HepG2 (cell line): ENCODE data around the gene MCC. TPM values are rescaled to one million over a fixed set of nuclear protein-coding genes. Genes with fewer than 3 reads are reported as not detected.

Experiments used
- ATAC-seq: fragments of 200-7000 bp; cut with Tn5 transposase; 3 replicates; pipeline ENCODE4 v1.9.1; 2020; ENCODE audit warnings: mild to moderate bottlenecking, moderate library complexity
- BruUV-seq: library from RNA; stranded (reverse); fragments of 400-500 nt; replicated peaks from 2 replicates; lab custom pipeline; 2021; lab: Mats Ljungman, UMichigan
- CTCF ChIA-PET: fragments of 300-600 bp; formaldehyde crosslinking; extraction: SDS; loops from one replicate; lab custom pipeline; 2021; ENCODE audit warnings: low total read pairs, inconsistent platforms, low intra/inter-chr PET ratio; lab: Yijun Ruan, JAX
- POLR2A ChIA-PET: fragments of 350-600 bp; sonication (Branson Sonifier 250); formaldehyde crosslinking; loops from one replicate; lab custom pipeline; 2020; ENCODE audit warnings: antibody characterized with exemption, inconsistent platforms; lab: Yijun Ruan, JAX
- DNase-seq: peaks from one replicate; pipeline ENCODE4 v3.0.0-alpha.2; 2015; ENCODE audit warnings: low spot score
- FAIRE-seq: peaks from 3 replicates; lab custom pipeline; 2011; peaks lifted over from hg19 to GRCh38; lab: Jason Lieb, UNC
- H2AFZ ChIP-seq: one replicate; pipeline ENCODE4 v1.6.1; 2011; ENCODE audit warnings: low read length, inconsistent platforms
- H3K27ac ChIP-seq: fragments of 300-600 bp; 3 replicates; pipeline ENCODE4 v1.8.0; 2011; ENCODE audit warnings: mixed run types, mild to moderate bottlenecking, mixed read lengths, low read length, inconsistent platforms; ENCODE audit not compliant: insufficient read depth; ENCODE audit errors: extremely low read length
- H3K27me3 ChIP-seq, 2 experiments: fragments of 200-600 bp in 1 of 2; 2 replicates in 1 of 2; 3 replicates in 1 of 2; pipeline versions ENCODE4 v1.6.0 to v1.8.0; 2011; ENCODE audit warnings: low read length in 2 of 2, mild to moderate bottlenecking in 2 of 2, moderate library complexity in 2 of 2, inconsistent platforms in 1 of 2; ENCODE audit not compliant: insufficient read depth in 2 of 2, control insufficient read depth in 1 of 2
- H3K36me3 ChIP-seq, 2 experiments: fragments of 200-600 bp in 1 of 2; replicated peaks in 1 of 2; 2 replicates in 1 of 2; 3 replicates in 1 of 2; pipeline versions ENCODE4 v1.5.1 to v1.8.0; 2011; ENCODE audit warnings: low read length in 2 of 2, inconsistent platforms in 1 of 2; ENCODE audit not compliant: insufficient read depth in 2 of 2, control insufficient read depth in 1 of 2
- H3K4me1 ChIP-seq: 2 replicates; pipeline ENCODE4 v1.5.1; 2012; ENCODE audit warnings: low read length, inconsistent platforms; ENCODE audit not compliant: insufficient read depth
- H3K4me2 ChIP-seq: 2 replicates; pipeline ENCODE4 v1.6.0; 2011; ENCODE audit warnings: low read depth, low read length, inconsistent platforms
- H3K4me3 ChIP-seq, 3 experiments: fragments of 200-600 bp in 1 of 3; sonication (generic), shearing (Covaris generic) in 1 of 3; replicated peaks in 1 of 3; 2 replicates each; pipeline ENCODE4 v1.5.1; 2011 to 2016; ENCODE audit warnings: low read length in 3 of 3, inconsistent platforms in 2 of 3, low read depth in 2 of 3, mild to moderate bottlenecking in 2 of 3, control low read depth in 1 of 3, mixed read lengths in 1 of 3; ENCODE audit not compliant: insufficient read depth in 1 of 3
- H3K79me2 ChIP-seq: one replicate; pipeline ENCODE4 v1.6.1; 2011; ENCODE audit warnings: low read length, inconsistent platforms; ENCODE audit not compliant: insufficient read depth
- H3K9ac ChIP-seq: 2 replicates; pipeline ENCODE4 v1.6.0; 2011; ENCODE audit warnings: mild to moderate bottlenecking, low read depth, low read length, inconsistent platforms; ENCODE audit not compliant: insufficient read depth
- H3K9me3 ChIP-seq: 2 replicates; pipeline ENCODE4 v1.5.1; 2012; ENCODE audit warnings: mild to moderate bottlenecking, low read length
- H4K20me1 ChIP-seq: 2 replicates; pipeline ENCODE4 v1.6.0; 2011; ENCODE audit warnings: inconsistent platforms, mild to moderate bottlenecking, low read length, moderate library complexity; ENCODE audit not compliant: insufficient read depth
- CBFB ChIP-seq: sonication (generic); formaldehyde crosslinking; IDR thresholded peaks from 2 replicates; pipeline ENCODE4 v1.4.0; 2020; ENCODE audit warnings: missing genetic modification reagents
- CEBPB ChIP-seq: IDR thresholded peaks from 2 replicates; pipeline ENCODE4 v1.6.1; 2011; ENCODE audit warnings: low read depth, low read length, improper control_type of control experiment, borderline replicate concordance
- FOXP1 ChIP-seq, 2 experiments: fragments of 450-650 bp in 1 of 2; IDR thresholded peaks; 2 replicates each; pipeline ENCODE4 v1.6.1; 2017 to 2018; ENCODE audit warnings: antibody characterized with exemption in 1 of 2
- GATAD2A ChIP-seq: IDR thresholded peaks from 2 replicates; pipeline ENCODE4 v1.6.1; 2016
- MEF2D ChIP-seq: sonication (generic); formaldehyde crosslinking; IDR thresholded peaks from 2 replicates; pipeline ENCODE4 v1.5.1; 2020; ENCODE audit warnings: mild to moderate bottlenecking, missing genetic modification reagents
- SAP130 ChIP-seq: IDR thresholded peaks from 2 replicates; pipeline ENCODE4 v1.6.1; 2016; ENCODE audit warnings: low read depth
- ZNF292 ChIP-seq: sonication (generic); formaldehyde crosslinking; IDR thresholded peaks from 2 replicates; pipeline ENCODE4 v1.8.1; 2022; ENCODE audit warnings: mild to moderate bottlenecking, low read depth, missing genetic modification reagents, borderline replicate concordance
- ZNF33A ChIP-seq: sonication (generic); formaldehyde crosslinking; IDR thresholded peaks from 2 replicates; pipeline ENCODE4 v1.5.1; 2020; ENCODE audit warnings: missing genetic modification reagents, mild to moderate bottlenecking, moderate library complexity, borderline replicate concordance
- ZNF577 ChIP-seq: sonication (generic); formaldehyde crosslinking; IDR thresholded peaks from 2 replicates; pipeline ENCODE4 v1.4.0; 2020; ENCODE audit warnings: mild to moderate bottlenecking, low read depth, missing genetic modification reagents, borderline replicate concordance
- WGBS: methylation state at CpG from one replicate; pipeline ENCODE4 v1.1.6; 2017; ENCODE audit warnings: low lambda C conversion rate; 5-methylcytosine and 5-hydroxymethylcytosine counted together
- in situ Hi-C: cut with HindIII; loops from 2 replicates; pipeline ENCODE4 v1.10.0; 2017; ENCODE audit warnings: low pct_unique_long_range_greater_than_20kb; ENCODE audit not compliant: extremely low pct_ligation_motif_present
- intact Hi-C: fragments of 100-400 bp; cut with micrococcal nuclease; formaldehyde crosslinking; loops from one replicate; pipeline ENCODE4 v1.10.0; 2022; ENCODE audit not compliant: unreplicated experiment
- polyA plus RNA-seq, 8 experiments: library from polyadenylated mRNA; depleted of rRNA in 3 of 8; stranded (reverse) in 7 of 8; unstranded in 1 of 8; fragments of >200 nt; fragmentation: Illumina TruSeq in 4 of 8; extraction: Trizol in 4 of 8; gene quantifications; 2 replicates each; pipeline versions ENCODE4 v1.2.1 to v1.2.3, GENCODE V29; 2011 to 2016; ENCODE audit warnings: low read depth in 4 of 8, missing spikeins in 1 of 8, mixed read lengths in 1 of 8; ENCODE audit not compliant: insufficient read depth in 1 of 8
- total RNA-seq, 5 experiments: library from RNA; depleted of rRNA; stranded (reverse); fragments of >200 nt; fragmentation: Illumina TruSeq; extraction: Trizol; gene quantifications; 2 replicates each; pipeline ENCODE4 v1.2.3, GENCODE V29; 2016; ENCODE audit warnings: low read depth in 1 of 5
- TF ChIP-seq, protein P1 (sequence below): IDR thresholded peaks from 2 replicates; pipeline ENCODE4 v1.4.0; 2020; ENCODE audit warnings: mild to moderate bottlenecking, missing genetic modification reagents
- TF ChIP-seq, protein P2 (sequence below): sonication (generic); formaldehyde crosslinking; IDR thresholded peaks from 2 replicates; pipeline ENCODE4 v1.5.1; 2020; ENCODE audit warnings: missing genetic modification reagents, mild to moderate bottlenecking, borderline replicate concordance
- TF ChIP-seq, protein P3 (sequence below): sonication (generic); formaldehyde crosslinking; IDR thresholded peaks from 2 replicates; pipeline ENCODE4; 2020; ENCODE audit warnings: missing genetic modification reagents, mild to moderate bottlenecking, borderline replicate concordance

The MCC gene
- total and polyA plus RNA-seq, 2 of the 13 experiments (the other 11 are each of a cell fraction or from before 2014, with no cell fraction given), result 0.55 to 2.4 TPM

DNA sequence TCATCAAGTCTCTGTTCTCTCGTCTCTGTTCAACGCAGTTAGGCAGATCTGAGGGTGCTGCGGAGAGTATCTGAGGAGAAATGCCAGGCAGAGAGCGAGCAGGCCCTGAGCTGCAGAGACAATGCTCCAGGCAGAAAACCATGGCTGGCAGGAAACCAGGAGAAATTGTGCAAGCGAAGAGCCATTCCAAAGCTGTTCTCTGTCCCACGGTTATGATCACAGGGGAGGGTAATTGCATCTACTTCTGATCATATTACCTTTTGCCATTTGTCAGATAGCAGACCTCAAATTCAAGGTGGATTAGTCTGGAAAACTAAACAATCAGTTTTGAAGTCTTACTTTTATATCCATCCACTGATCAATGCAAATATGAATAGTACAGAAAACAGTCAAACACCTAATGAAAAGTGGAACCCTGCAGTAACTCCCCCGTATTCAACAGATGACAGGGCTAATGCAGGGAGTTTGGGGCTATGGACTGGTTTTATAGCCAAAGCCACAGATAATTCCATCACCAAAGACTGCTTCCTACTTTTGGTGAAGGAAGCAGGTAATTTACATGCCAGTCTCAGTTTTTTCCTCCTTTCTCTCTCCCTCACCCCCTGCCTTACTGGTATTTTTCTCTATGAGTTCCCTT lies 283.6 kb downstream of the MCC start:
- CTCF ChIA-PET, result no interaction called here
- Histone ChIP-seq H4K20me1 (no peaks in the 10 kb centered on the region), H2AFZ (no peak overlapping the region), H3K36me3 (no peaks in the 10 kb centered on the region), H3K79me2 (no peaks in the 10 kb centered on the region), H3K4me3 (no peak overlapping the region), H3K4me2 (peak overlapping the region; percentile 30; the same call in 1 of the 2 replicates), H3K9me3 (no peaks in the 10 kb centered on the region), H3K4me1 (peaks cover 38% of the 10 kb centered on the region), H3K27ac (peak overlapping the region; percentile 3), H3K9ac (no peak overlapping the region), H3K27me3 (peaks cover 0 to 8% of the 10 kb centered on the region in 2 experiments; a peak in 1 of 5 replicates)
- peak; percentile 58 for ATAC-seq
- no TSS peak for BruUV-seq
- in situ Hi-C loops, result no loop called here
- POLR2A ChIA-PET, result no interaction called here
- peak; percentile 62 for FAIRE-seq
- WGBS, result 2% methylated on average over 7 of the region's 7 CpGs
- intact Hi-C loops, result loop anchor here (5.0 kb wide), 1 partner anchor 147 kb away; no protein-coding TSS in a partner anchor
- peak; percentile 45 for DNase-seq
- peak; percentile 63; the same call in 1 of the 2 replicates for TF ChIP-seq ZNF292 (CRISPR knock-in tag)
- TF ChIP-seq, protein P1, sequence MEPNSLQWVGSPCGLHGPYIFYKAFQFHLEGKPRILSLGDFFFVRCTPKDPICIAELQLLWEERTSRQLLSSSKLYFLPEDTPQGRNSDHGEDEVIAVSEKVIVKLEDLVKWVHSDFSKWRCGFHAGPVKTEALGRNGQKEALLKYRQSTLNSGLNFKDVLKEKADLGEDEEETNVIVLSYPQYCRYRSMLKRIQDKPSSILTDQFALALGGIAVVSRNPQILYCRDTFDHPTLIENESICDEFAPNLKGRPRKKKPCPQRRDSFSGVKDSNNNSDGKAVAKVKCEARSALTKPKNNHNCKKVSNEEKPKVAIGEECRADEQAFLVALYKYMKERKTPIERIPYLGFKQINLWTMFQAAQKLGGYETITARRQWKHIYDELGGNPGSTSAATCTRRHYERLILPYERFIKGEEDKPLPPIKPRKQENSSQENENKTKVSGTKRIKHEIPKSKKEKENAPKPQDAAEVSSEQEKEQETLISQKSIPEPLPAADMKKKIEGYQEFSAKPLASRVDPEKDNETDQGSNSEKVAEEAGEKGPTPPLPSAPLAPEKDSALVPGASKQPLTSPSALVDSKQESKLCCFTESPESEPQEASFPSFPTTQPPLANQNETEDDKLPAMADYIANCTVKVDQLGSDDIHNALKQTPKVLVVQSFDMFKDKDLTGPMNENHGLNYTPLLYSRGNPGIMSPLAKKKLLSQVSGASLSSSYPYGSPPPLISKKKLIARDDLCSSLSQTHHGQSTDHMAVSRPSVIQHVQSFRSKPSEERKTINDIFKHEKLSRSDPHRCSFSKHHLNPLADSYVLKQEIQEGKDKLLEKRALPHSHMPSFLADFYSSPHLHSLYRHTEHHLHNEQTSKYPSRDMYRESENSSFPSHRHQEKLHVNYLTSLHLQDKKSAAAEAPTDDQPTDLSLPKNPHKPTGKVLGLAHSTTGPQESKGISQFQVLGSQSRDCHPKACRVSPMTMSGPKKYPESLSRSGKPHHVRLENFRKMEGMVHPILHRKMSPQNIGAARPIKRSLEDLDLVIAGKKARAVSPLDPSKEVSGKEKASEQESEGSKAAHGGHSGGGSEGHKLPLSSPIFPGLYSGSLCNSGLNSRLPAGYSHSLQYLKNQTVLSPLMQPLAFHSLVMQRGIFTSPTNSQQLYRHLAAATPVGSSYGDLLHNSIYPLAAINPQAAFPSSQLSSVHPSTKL, result 0 out of 2 replicates have a peak, but pooled peaks have one; percentile 8
- TF ChIP-seq ZNF577, result no peak
- no peak for TF ChIP-seq FOXP1 (IDR thresholded peaks at IDR 0.05)
- TF ChIP-seq FOXP1 (CRISPR knock-in tag; IDR thresholded peaks at IDR 0.05), result no peak
- no peak for TF ChIP-seq ZNF33A
- TF ChIP-seq, protein P2, sequence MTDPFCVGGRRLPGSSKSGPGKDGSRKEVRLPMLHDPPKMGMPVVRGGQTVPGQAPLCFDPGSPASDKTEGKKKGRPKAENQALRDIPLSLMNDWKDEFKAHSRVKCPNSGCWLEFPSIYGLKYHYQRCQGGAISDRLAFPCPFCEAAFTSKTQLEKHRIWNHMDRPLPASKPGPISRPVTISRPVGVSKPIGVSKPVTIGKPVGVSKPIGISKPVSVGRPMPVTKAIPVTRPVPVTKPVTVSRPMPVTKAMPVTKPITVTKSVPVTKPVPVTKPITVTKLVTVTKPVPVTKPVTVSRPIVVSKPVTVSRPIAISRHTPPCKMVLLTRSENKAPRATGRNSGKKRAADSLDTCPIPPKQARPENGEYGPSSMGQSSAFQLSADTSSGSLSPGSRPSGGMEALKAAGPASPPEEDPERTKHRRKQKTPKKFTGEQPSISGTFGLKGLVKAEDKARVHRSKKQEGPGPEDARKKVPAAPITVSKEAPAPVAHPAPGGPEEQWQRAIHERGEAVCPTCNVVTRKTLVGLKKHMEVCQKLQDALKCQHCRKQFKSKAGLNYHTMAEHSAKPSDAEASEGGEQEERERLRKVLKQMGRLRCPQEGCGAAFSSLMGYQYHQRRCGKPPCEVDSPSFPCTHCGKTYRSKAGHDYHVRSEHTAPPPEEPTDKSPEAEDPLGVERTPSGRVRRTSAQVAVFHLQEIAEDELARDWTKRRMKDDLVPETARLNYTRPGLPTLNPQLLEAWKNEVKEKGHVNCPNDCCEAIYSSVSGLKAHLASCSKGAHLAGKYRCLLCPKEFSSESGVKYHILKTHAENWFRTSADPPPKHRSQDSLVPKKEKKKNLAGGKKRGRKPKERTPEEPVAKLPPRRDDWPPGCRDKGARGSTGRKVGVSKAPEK (CRISPR knock-in tag), result no peak
- TF ChIP-seq CBFB (CRISPR knock-in tag), result no peak
- no peak for TF ChIP-seq MEF2D
- peak; percentile 28; the same call in 1 of the 2 replicates for TF ChIP-seq SAP130 (CRISPR knock-in tag)
- TF ChIP-seq GATAD2A (CRISPR knock-in tag), result peak; percentile 38; the same call in 1 of the 2 replicates
- TF ChIP-seq, protein P3, sequence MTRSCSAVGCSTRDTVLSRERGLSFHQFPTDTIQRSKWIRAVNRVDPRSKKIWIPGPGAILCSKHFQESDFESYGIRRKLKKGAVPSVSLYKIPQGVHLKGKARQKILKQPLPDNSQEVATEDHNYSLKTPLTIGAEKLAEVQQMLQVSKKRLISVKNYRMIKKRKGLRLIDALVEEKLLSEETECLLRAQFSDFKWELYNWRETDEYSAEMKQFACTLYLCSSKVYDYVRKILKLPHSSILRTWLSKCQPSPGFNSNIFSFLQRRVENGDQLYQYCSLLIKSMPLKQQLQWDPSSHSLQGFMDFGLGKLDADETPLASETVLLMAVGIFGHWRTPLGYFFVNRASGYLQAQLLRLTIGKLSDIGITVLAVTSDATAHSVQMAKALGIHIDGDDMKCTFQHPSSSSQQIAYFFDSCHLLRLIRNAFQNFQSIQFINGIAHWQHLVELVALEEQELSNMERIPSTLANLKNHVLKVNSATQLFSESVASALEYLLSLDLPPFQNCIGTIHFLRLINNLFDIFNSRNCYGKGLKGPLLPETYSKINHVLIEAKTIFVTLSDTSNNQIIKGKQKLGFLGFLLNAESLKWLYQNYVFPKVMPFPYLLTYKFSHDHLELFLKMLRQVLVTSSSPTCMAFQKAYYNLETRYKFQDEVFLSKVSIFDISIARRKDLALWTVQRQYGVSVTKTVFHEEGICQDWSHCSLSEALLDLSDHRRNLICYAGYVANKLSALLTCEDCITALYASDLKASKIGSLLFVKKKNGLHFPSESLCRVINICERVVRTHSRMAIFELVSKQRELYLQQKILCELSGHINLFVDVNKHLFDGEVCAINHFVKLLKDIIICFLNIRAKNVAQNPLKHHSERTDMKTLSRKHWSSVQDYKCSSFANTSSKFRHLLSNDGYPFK, result no peak
- peak; percentile 74; the same call in 1 of the 2 replicates for TF ChIP-seq CEBPB
